Activated CD4-positive, alpha-beta T cell treated with anti-CD3 and anti-CD28 coated beads, Interleukin-2, amount 50 U/mL, for 4 hours (primary cell): ENCODE data around the gene CORO2B.
"Not testable (repeated sequence)": the region's sequence is repeated elsewhere in the genome, so short reads cannot be mapped to it uniquely, and the experiment has no call there.

Experiments used
- DNase-seq, 2 experiments: peaks; one replicate each; pipeline ENCODE4 v3.0.0-alpha.2; 2020

The CORO2B gene

DNA sequence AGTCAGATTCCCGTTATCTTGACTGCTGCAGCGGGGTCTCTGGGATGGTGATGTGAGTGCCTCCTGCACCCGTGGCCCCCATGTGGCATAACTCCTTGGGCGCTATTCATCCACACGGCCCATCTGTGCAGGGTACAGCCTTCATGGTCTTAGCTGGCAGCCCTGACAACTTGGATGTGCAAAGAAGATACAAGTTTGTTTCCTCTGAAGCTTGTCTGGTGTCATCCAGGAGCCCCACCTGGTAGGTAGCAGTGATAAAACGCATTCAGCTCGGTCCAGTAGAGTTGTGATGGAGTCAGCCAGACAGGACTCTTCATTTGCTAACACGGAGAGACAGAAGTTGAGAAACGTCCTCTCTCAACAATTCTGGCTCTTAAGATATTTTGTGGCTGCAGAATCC is 53.3 kb downstream of the CORO2B start:
- DNase-seq = no peak

DNA sequence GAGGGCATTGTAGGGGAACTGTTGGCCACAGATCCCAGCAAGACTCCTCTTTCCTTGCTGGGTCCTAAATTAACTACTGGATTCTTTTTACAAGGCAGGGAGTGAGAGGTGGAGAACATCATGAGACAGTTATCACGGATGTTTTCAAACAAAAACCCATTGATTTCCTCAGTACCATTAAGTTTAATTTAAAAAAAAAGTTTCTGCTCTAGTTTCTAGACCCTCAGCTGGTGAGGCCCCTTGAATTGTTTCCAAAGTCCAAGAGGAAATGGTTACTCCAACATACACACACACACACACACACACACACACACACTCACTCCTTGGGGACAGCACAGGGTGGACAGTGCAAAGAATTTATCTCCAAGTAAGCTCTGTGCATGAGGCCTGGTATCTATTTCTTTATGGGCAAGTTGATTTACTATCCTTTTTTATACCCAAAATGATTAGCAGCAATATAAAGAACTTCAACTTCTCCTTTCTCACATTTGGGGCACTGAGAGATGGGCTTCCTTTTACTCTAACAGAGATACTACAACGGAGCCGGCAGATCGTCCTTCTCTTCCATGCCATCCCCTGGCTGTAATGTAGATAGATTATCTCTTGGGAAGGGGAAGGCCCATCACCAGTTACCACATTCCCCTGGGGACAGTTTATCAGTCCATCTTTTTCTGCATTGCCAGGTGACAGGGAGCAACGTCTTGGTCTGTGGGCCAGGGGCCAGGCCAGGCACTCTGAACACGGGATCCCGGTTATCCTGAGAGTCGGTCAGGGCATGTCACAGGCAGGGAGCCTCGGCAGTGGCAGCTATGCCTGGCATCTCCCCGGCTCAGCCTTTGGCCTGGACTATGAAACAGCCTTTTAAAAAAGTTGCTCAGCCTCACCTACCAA is 54.7 kb downstream of the CORO2B start:
- DNase-seq = no peak

GRCh38 chr15:68634122-68634482 is 55.3 kb downstream of the CORO2B start:
- DNase-seq = no peak

DNA sequence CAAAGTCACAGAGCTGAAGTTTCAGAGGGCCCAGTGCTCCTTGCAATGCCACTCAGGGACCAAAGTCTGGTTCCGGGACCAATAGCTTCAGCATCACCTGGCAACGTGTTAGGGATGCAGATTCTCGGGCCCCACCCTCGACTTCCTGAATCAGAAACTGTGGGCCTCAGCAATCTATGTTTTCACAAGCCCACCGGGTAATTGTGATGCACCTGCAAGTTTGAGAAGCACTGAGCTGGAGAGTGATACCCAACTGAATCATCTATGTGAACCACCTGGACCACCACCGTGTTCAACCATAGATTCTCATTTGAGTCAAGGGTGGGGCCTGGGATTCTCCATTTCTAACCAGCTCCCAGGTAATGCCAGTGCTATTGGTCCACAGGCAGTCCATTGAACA is 55.7 kb downstream of the CORO2B start:
- no peak for DNase-seq

DNA sequence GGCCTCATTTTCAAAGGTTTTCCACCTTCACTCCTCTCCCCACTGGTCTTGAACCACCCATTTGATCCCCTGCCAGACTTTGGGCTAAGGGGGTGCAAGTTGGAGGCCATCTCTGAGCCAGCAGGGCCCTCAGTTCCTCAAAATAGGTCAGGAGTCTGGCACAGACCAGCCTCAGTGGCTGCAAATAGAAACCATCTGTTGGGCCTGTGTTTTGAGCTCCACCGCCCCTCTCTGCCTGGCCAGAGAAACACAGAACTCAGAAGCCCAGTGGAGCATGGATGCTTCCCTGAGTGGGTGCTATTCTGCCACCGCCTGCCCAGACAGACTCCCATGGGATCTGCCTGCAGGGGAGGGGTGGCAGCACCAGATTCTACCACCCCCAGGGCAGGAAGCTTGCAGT is 56.3 kb downstream of the CORO2B start:
- DNase-seq = no peak

DNA sequence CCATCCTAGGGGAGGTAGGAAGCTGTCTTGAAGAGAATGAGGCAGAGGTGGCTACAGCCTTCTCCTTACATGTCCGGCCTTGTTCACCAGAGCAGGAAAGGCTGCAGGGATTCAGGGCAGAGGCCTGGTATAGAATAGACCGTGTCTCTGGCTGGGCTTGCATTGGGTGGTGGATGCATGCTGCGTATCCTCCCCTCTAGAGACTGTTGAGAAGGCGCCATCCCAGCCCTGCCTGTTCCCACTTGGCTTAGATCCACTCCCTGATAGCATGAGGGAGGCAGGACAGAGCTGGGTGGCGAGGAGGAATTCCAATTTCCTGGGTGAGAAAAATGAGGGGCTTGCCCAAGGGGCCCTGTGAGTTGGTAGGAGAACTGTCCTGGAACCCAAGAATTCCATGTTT is 57.5 kb downstream of the CORO2B start:
- no peak for DNase-seq

GRCh38 chr15:68637767-68638404 is 59.1 kb downstream of the CORO2B start:
- no peak for DNase-seq

DNA sequence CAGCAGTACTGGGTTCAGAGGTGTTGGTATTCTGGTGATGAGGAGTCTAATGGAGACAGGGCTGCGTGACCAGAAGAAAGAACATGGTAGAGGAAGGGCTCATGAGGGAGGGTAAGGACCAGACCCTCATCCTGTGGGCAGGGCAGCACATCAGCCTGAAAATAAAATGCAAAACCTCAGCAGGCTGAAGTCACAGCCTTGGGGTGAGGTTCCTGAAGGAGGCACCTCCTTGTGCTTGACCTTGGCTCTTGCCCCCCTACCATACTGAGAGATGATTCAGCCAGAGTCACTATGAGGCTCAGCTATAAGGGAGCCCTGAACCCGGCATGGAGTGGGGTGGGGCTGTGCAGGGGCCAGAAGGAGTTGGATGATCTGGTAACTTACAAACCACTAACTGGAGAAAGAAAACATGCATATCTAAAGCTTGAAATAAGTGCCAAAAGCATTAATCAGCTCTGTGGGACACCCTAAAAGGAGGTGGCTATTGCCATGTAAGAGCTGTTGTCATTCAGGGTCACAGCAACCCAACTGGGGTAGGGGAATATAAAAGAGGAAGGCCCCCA is 60.2 kb downstream of the CORO2B start:
- no peak for DNase-seq

DNA sequence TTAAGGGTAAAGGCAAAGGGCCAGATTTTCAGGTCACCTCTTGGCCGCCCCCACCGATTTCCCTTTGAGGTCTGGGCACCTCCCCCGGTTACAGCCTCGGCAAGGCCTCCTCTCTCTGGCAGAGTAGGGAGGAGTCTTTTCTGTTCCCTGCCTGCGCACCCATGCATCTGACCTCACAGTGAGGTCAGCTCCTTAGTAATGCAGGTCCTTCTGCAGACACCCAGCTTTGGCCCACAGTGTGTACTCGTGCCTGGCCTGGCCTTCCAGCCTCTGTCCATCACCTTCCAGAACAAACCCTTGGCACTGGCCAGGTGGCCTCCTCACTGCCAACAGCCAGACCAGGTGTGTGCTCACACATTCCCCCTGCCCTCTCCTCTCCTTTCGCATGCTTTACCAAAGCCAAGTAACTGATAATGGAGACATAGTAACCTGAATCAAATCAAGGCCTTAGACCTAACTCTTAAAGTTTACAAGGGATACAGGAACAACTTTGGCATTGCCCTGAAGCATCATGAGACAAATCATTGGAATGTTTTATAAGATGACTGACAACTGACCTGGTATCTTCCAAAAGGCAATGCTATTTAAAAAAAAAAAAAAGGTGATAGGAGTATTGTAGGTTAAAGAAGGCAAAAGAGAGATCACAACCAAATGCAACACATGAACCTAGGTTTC is 61.3 kb downstream of the CORO2B start:
- no peak for DNase-seq

DNA sequence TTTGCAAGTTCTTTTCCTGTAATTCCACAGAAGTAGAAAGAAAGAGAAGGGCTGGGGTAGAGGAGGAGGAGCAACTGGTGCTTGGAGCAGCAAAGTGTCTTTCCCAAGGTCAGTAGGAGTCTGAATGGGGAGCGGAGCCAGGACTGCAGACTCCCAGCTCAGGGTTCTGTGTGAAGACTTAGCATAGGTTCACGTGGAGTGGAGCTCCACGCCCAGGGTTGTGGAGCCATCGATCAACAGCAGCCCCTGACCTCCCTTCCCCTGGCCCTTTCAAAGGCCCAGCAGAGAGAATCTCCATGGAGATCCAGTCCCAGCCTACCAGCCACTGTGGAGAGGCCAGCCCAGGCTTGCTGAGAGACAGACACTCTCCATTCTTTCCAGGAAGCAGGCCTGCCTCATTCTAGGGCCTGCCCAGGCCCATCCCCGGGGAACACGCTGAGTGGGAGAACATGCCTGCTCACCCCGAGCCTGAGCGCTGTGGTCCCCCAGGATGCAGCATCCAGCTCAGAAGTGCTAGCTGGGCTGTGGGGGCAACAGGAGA is 62.1 kb downstream of the CORO2B start:
- no peak for DNase-seq

- no peak for DNase-seq
Measured at GRCh38 chr15:68641376-68641775, 62.6 kb downstream of the CORO2B start.

- no peak for DNase-seq
Measured at GRCh38 chr15:68642491-68642845, 63.7 kb downstream of the CORO2B start.

DNA sequence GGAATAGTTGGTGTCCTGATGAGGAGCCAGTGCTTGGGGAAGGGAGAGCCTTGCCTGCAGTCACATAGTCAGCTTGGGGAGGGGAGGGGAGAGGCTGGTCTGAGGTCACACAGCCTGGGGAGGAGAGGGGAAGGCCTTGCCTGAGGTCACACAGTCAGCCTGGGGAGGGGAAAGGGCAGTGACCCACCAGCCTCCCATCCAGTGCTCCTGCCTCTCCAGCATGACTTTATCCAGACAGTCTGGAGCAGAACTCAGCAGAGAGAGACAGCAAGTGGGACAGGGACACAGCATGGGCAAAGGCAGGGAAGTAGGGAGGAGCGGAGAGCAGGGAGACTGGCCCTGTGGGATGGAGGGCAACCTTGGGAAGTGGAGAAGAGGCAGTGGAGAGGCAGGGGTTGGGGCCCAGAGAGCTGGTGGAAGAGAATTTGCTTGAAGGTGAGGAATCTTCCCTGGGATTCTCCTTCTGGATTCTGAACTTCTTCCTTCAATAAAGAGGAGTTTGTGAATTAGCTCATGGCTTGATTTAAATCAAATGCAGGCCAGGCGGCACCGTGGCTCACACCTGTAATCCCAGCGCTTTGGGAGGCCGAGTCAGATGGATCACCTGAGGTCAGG is 64.5 kb downstream of the CORO2B start:
- DNase-seq = no peak

DNA sequence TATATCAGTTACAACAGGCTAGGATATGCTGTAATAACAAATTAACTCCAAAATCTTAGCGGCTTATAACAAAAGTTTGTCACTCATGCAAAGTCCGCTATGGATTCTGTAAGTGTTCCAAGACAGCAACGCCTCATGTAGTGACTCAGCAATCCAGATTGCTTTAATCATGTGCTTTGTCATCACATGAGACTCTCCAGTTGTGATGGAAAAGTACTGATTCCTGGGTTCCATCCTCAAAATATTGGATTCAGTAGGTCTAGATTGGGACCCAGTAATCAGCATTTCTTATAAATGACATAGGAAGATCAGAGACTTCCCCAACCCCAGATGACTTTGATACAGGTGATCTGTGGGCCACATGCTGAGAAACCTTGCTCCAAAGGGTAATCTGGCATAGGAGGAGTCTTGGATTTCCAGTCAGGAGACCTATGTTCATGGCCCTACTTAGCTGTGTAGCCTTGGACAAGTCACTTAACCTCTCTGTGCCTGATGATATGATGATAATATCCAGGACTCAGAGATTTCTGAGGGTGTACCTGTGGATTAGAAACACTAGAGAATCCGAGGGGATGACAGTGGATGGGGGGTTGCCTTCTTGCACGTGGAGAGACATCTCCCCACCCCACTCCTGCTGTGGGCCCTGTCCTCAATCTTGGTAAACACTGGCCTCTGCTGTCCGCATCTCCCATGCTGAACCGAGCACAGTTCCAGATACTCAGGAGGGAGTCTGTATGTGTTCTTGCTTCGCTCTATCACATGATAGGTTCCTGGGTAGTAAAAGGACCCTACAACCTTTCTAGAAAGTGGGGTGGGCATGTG is 65.5 kb downstream of the CORO2B start:
- DNase-seq = no peak

- no peak for DNase-seq
Measured at GRCh38 chr15:68644996-68645395, 66.2 kb downstream of the CORO2B start.

DNA sequence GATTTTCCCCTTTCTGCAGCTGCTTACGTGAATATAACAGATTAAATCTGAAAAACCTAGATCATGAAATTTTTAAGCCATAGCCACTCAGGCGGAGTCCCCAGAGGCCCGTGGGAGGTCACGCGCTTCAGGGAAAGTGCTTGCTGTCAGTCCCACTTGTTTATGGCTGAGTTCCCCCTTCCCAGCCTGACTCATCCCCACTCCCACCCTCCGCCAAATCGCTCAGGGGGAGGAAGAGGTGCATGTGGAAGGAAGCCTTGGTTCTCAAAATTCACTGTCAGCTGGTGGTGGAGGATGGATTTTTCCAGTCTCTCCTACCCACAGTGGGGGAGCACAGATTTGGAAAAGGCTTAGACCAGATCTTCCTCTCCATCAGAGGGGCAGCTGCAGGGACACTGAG is 67.4 kb downstream of the CORO2B start:
- DNase-seq = no peak

- DNase-seq = no peak
Measured at GRCh38 chr15:68646696-68647095, 67.9 kb downstream of the CORO2B start.

- DNase-seq = not testable (repeated sequence)
Measured at GRCh38 chr15:68647361-68647760, 68.6 kb downstream of the CORO2B start.

DNA sequence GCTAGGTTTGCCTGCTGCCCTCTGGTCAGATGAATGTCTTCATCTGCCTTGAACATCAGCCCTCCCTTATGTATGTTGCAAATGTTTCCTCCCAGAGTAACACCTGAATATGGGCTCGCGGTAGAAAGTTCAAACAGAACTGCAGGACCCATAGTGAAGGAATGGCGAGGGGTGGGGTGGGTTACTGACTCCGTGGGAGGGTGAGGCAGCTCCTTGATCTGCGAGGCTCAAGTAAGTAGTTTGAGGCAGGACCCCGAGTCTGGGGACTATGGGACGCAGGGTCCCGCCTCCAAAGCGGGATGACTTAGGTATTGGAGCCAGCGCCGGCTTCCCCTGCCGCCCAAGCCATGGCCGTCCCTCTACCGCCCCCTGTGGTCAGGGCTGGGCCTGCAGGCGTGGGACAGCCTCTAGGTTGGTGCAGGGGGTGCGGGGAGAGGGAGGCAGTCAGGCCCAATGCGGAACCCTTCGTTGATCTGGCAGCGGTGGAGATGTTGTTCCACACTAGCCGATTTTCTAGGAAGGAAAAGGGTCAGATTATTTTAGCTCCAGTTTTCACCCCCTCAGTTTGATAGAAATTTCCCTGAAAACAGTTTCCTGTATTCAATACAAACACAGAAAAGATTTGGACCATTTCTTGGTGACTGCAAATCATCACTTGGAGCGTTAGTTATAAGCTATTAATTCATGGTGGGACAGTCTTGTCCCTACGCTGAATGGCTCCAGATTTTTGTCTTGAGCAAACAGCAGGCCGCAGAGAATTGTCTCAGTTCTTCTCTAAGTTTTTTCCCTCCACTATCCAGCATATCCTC is 72.3 kb downstream of the CORO2B start:
- peak; percentile 2 to 5 for DNase-seq

- no peak for DNase-seq
Measured at GRCh38 chr15:68651916-68652525, 73.2 kb downstream of the CORO2B start.
